GM12892 (cell line): ENCODE results near the gene SEC14L1.

Experiments
- POLR2A ChIP-seq: IDR thresholded peaks from 2 replicates; pipeline ENCODE4 v1.6.1; 2011; ENCODE audit warnings: low read depth, low read length, control low read depth
- POLR2AphosphoS5 ChIP-seq: IDR thresholded peaks from 2 replicates; pipeline ENCODE4 v1.6.1; 2011; ENCODE audit warnings: low read depth, low read length, control low read depth
- TAF1 ChIP-seq: IDR thresholded peaks from 2 replicates; pipeline ENCODE4 v1.6.1; 2011; ENCODE audit warnings: low read depth, mild to moderate bottlenecking, control low read depth, low read length, borderline replicate concordance

GRCh38 chr17:77117415-77117814 is 23.4 kb upstream of the SEC14L1 start:
- TF ChIP-seq POLR2A (no peak), TAF1 (no peak), POLR2AphosphoS5 (no peak)
